ENCODE results near the gene HIC2.
"Not testable (repeated sequence)": the region's sequence is repeated elsewhere in the genome, so short reads cannot be mapped to it uniquely, and the experiment has no call there.

DNA sequence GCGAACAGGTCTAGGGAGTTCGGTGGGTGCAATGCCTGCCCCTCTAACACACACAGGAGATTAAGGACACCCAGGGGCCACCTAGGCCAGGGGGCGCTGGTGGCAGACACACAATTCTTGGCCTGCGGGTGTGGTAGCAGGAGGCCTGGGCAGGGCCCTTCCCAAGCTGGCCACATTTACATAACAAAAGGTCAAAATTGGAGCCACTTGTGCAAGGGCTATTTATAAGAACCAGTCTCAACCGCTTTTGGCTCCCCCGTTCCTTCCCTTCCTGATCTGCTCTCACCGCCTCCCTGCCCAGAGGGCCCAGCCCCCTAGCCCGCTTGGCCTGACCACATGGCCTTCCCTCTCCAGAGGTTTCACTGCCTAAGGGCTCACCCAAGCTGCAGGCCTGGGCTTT is 75.1 kb downstream of the HIC2 start:
- TF ChIP-seq, protein P1, sequence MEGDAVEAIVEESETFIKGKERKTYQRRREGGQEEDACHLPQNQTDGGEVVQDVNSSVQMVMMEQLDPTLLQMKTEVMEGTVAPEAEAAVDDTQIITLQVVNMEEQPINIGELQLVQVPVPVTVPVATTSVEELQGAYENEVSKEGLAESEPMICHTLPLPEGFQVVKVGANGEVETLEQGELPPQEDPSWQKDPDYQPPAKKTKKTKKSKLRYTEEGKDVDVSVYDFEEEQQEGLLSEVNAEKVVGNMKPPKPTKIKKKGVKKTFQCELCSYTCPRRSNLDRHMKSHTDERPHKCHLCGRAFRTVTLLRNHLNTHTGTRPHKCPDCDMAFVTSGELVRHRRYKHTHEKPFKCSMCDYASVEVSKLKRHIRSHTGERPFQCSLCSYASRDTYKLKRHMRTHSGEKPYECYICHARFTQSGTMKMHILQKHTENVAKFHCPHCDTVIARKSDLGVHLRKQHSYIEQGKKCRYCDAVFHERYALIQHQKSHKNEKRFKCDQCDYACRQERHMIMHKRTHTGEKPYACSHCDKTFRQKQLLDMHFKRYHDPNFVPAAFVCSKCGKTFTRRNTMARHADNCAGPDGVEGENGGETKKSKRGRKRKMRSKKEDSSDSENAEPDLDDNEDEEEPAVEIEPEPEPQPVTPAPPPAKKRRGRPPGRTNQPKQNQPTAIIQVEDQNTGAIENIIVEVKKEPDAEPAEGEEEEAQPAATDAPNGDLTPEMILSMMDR (IDR thresholded peaks at IDR 0.05; ENCODE audit: insufficient read depth, low read length) = not testable (repeated sequence)
- TF ChIP-seq POLR2AphosphoS5 (IDR thresholded peaks at IDR 0.05; ENCODE audit: low read depth); GABPA (IDR thresholded peaks at IDR 0.05; ENCODE audit: low read depth); SPI1 (IDR thresholded peaks at IDR 0.05; ENCODE audit: borderline replicate concordance, low read depth): not testable (repeated sequence)
- TF ChIP-seq, protein P2, sequence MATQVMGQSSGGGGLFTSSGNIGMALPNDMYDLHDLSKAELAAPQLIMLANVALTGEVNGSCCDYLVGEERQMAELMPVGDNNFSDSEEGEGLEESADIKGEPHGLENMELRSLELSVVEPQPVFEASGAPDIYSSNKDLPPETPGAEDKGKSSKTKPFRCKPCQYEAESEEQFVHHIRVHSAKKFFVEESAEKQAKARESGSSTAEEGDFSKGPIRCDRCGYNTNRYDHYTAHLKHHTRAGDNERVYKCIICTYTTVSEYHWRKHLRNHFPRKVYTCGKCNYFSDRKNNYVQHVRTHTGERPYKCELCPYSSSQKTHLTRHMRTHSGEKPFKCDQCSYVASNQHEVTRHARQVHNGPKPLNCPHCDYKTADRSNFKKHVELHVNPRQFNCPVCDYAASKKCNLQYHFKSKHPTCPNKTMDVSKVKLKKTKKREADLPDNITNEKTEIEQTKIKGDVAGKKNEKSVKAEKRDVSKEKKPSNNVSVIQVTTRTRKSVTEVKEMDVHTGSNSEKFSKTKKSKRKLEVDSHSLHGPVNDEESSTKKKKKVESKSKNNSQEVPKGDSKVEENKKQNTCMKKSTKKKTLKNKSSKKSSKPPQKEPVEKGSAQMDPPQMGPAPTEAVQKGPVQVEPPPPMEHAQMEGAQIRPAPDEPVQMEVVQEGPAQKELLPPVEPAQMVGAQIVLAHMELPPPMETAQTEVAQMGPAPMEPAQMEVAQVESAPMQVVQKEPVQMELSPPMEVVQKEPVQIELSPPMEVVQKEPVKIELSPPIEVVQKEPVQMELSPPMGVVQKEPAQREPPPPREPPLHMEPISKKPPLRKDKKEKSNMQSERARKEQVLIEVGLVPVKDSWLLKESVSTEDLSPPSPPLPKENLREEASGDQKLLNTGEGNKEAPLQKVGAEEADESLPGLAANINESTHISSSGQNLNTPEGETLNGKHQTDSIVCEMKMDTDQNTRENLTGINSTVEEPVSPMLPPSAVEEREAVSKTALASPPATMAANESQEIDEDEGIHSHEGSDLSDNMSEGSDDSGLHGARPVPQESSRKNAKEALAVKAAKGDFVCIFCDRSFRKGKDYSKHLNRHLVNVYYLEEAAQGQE (IDR thresholded peaks at IDR 0.05; ENCODE audit: insufficient replicate concordance, low read depth) = not testable (repeated sequence)
